Upper lobe of left lung (tissue), 6 donors: Measurements from ENCODE around the gene GRM5. TPM values are rescaled to one million over a fixed set of nuclear protein-coding genes. Genes with fewer than 3 reads are reported as not detected.
"Not testable (repeated sequence)": the region's sequence is repeated elsewhere in the genome, so short reads cannot be mapped to it uniquely, and the experiment has no call there.

Experiments
- ATAC-seq, 2 donors: fragments of 200-7000 bp; cut with Tn5 transposase; one replicate each; pipeline ENCODE4 v1.9.1; 2022; ENCODE audit warnings: mild to moderate bottlenecking in 2 of 2, moderate library complexity in 2 of 2; ENCODE audit not compliant: low FRiP score in 2 of 2
- DNase-seq, 2 donors: peaks; one replicate each; pipeline ENCODE4 v3.0.0-alpha.2; 2019 to 2020
- H3K27ac ChIP-seq, 4 donors: fragments of 200-600 bp; sonication (generic); one replicate each; pipeline ENCODE4 v1.5.1; 2016 to 2019
- H3K27me3 ChIP-seq, 4 donors: fragments of 200-600 bp; sonication (generic); one replicate each; pipeline ENCODE4 v1.5.1; 2017 to 2019
- H3K36me3 ChIP-seq, 4 donors: fragments of 200-600 bp; sonication (generic); one replicate each; pipeline ENCODE4 v1.5.1; 2016 to 2019
- H3K4me1 ChIP-seq, 4 donors: fragments of 200-600 bp; sonication (generic); one replicate each; pipeline ENCODE4 v1.5.1; 2018 to 2019
- H3K4me3 ChIP-seq, 4 donors: fragments of 200-600 bp; sonication (generic); one replicate each; pipeline ENCODE4 v1.5.1; 2017 to 2019; ENCODE audit warnings: mild to moderate bottlenecking in 2 of 4, moderate library complexity in 1 of 4
- H3K9me3 ChIP-seq, 4 donors: fragments of 200-600 bp; sonication (generic); one replicate each; pipeline ENCODE4 v1.5.1; 2018 to 2019
- CTCF ChIP-seq, 6 experiments: fragments of 450-650 bp in 4 of 6; fragments of 200-600 bp in 2 of 6; sonication (generic) in 2 of 6; IDR thresholded peaks; one replicate each; pipeline ENCODE4 v1.5.1; 2016 to 2019; ENCODE audit warnings: antibody characterized with exemption in 6 of 6
- EP300 ChIP-seq, 4 donors: sonication (generic); formaldehyde crosslinking; IDR thresholded peaks; one replicate each; pipeline ENCODE4 v1.5.1; 2017; ENCODE audit warnings: antibody characterized with exemption in 4 of 4, control low read depth in 2 of 4
- POLR2A ChIP-seq, 4 donors: fragments of 450-650 bp; IDR thresholded peaks; one replicate each; pipeline ENCODE4 v1.5.1; 2016 to 2017; ENCODE audit warnings: antibody characterized with exemption in 4 of 4, mild to moderate bottlenecking in 2 of 4
- POLR2AphosphoS5 ChIP-seq, 2 donors: sonication (generic); formaldehyde crosslinking; IDR thresholded peaks; one replicate each; pipeline ENCODE4 v1.5.1; 2017; ENCODE audit warnings: antibody characterized with exemption in 2 of 2
- WGBS, 2 donors: methylation state at CpG; one replicate each; pipeline ENCODE4 v1.1.5; 2017 to 2018; 5-methylcytosine and 5-hydroxymethylcytosine counted together
- total RNA-seq, 6 donors: library from RNA; depleted of rRNA in 4 of 6; stranded (reverse); fragments of >200 nt in 4 of 6; gene quantifications; one replicate each; pipeline versions ENCODE4 v1.1.0 to v1.2.1, GENCODE V29; 2016 to 2021
- donor health status: DM: no; HTN: no; CAD: no; lungs with moderate emphysema.
- donor health status: DM: no; HTN: yes; CAD: no; lungs with severe emphysema.

GRM5 gene
- total RNA-seq, 6 donors from 2014 or later = 0.30 to 4.2 (median 0.32) TPM; not detected in 2

- ATAC-seq (no peak), DNase-seq (no peak)
- Histone ChIP-seq H3K9me3 (no peaks in the 10 kb centered on the region), H3K4me1 (no peaks in the 10 kb centered on the region), H3K4me3 (no peak overlapping the region), H3K27me3 (no peaks in the 10 kb centered on the region), H3K27ac (no peak overlapping the region), H3K36me3 (no peaks in the 10 kb centered on the region)
- TF ChIP-seq EP300 (IDR thresholded peaks at IDR 0.05) (no peak), CTCF (IDR thresholded peaks at IDR 0.05) (no peak), POLR2AphosphoS5 (IDR thresholded peaks at IDR 0.05) (no peak), POLR2A (IDR thresholded peaks at IDR 0.05) (no peak)
Measured at GRCh38 chr11:88950975-88951374, 114.8 kb downstream of the GRM5 start.

GRCh38 chr11:88948908-88949307, 116.9 kb downstream of the GRM5 start:
- not testable (repeated sequence) for ATAC-seq, H3K4me3 ChIP-seq, DNase-seq, H3K4me1 ChIP-seq, H3K36me3 ChIP-seq, H3K27me3 ChIP-seq, H3K27ac ChIP-seq, H3K9me3 ChIP-seq

- 84 to 87% methylated on average over 6 of the region's 6 CpGs for WGBS, 2 donors
- H3K9me3 ChIP-seq, H3K36me3 ChIP-seq, H3K4me3 ChIP-seq, ATAC-seq, DNase-seq, H3K27ac ChIP-seq, H3K27me3 ChIP-seq, H3K4me1 ChIP-seq: not testable (repeated sequence)
Measured at GRCh38 chr11:88947843-88948572, 117.8 kb downstream of the GRM5 start.

- not testable (repeated sequence) for H3K9me3 ChIP-seq, H3K4me1 ChIP-seq, DNase-seq, H3K27me3 ChIP-seq, ATAC-seq, H3K36me3 ChIP-seq, H3K27ac ChIP-seq, H3K4me3 ChIP-seq
- 8 to 12% methylated on average over 1 of the region's 1 CpG for WGBS, 2 donors
Measured at GRCh38 chr11:88929665-88930064, 136.1 kb downstream of the GRM5 start.

- H3K4me1 ChIP-seq, H3K27ac ChIP-seq, DNase-seq, ATAC-seq, H3K4me3 ChIP-seq, H3K9me3 ChIP-seq, H3K27me3 ChIP-seq, H3K36me3 ChIP-seq: not testable (repeated sequence)
- 71 to 80% methylated on average over 1 of the region's 1 CpG for WGBS, 2 donors
Measured at GRCh38 chr11:88917065-88917464, 148.7 kb downstream of the GRM5 start.

GRCh38 chr11:88909500-88909899, 156.3 kb downstream of the GRM5 start:
- H3K4me3 ChIP-seq = no peak overlapping the region
- TF ChIP-seq POLR2AphosphoS5 (IDR thresholded peaks at IDR 0.05) = no peak
- no peak for TF ChIP-seq EP300 (IDR thresholded peaks at IDR 0.05)
- H3K4me1 ChIP-seq = no peaks in the 10 kb centered on the region
- DNase-seq = no peak
- H3K9me3 ChIP-seq = no peaks in the 10 kb centered on the region
- H3K36me3 ChIP-seq = no peaks in the 10 kb centered on the region
- no peaks in the 10 kb centered on the region for H3K27me3 ChIP-seq
- no peak overlapping the region for H3K27ac ChIP-seq
- 77 to 80% methylated on average over 2 of the region's 2 CpGs for WGBS, 2 donors
- no peak for ATAC-seq

GRCh38 chr11:88901436-88901835, 164.3 kb downstream of the GRM5 start:
- WGBS, 2 donors = 58 to 65% methylated on average over 2 of the region's 2 CpGs
- not testable (repeated sequence) for ATAC-seq, H3K4me3 ChIP-seq

GRCh38 chr11:88888855-88889254, 176.9 kb downstream of the GRM5 start:
- not testable (repeated sequence) for H3K36me3 ChIP-seq, H3K27me3 ChIP-seq, ATAC-seq, DNase-seq, H3K4me3 ChIP-seq, H3K4me1 ChIP-seq, H3K27ac ChIP-seq
- peaks cover 0 to 23% (median 4%) of the 10 kb centered on the region in 4 donors for H3K9me3 ChIP-seq
- 82 to 88% methylated on average over 1 of the region's 1 CpG for WGBS, 2 donors

More at GRCh38 chr11:88901436-88901835, 164.3 kb downstream of the GRM5 start:
- not testable (repeated sequence) for H3K9me3 ChIP-seq, H3K27ac ChIP-seq, H3K4me1 ChIP-seq, H3K27me3 ChIP-seq, H3K36me3 ChIP-seq, DNase-seq
